ENCODE measurements around the gene DARS2.
"Not testable (repeated sequence)": the region's sequence is repeated elsewhere in the genome, so short reads cannot be mapped to it uniquely, and the experiment has no call there.

Gene DARS2

DNA sequence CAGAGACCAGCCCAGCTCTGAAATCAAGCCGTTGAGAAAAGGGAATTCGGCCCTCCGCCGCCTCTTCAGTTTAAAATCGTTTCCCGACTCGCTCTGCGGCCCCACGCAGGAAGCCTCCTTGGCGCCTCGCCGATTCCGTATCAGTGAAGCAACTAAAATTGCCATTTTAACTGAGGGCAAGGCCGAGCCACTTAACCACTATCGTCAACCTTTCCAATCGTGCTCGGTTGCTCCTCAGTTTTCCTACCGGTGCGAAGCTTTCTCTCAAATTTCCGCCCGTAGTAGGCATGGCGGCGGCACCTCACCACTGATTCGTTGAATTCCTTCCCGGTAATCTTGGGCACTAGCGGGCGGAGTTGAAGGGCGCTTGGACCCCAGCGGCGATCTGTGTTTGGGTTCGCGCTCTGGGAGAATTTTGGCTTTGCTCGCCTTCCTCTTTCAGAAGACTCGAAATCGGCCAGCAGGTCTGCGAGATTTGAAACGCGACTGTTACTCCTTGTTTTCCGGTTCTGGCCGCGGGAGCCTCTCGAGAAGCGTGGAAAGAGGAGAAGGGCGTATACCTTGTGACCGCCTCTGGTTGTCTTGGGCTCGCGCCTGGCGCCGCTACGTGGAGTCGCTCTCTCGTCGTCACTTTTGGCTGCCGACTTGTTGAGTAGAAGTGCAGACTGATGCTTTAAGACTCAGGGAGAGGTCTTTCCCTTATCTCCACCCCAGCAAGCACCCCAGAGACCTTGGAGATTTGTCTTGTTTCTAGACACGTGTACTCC, at the start of gene DARS2, which contains the start of gene CENPL:
TSS of gene DARS2 (plus strand) at position 359 of the 767 bp plus-strand sequence. CDS start 557 bp downstream, outside the sequence.
TSS of gene CENPL (minus strand) at position 569 of the 767 bp plus-strand sequence. CDS start 13,584 bp downstream, outside the sequence.
- H3K27ac ChIP-seq (ENCODE audit: low read length) = peak within 1 kb of the TSS; percentile 91
- H3K4me1 ChIP-seq (ENCODE audit: control insufficient read depth, insufficient read depth, low read length) = peaks cover 7% of the 10 kb centered on the region
- H3K4me3 ChIP-seq (ENCODE audit: low read length in 2 of 2) = peak within 1 kb of the TSS; percentile 89 to 95
- no peaks in the 10 kb centered on the region for H3K27me3 ChIP-seq (ENCODE audit: control insufficient read depth in 1 of 2, insufficient read depth in 2 of 2, low read length in 2 of 2)
- H3K9me3 ChIP-seq (ENCODE audit: control insufficient read depth in 2 of 2, low read length in 2 of 2) = no peaks in the 10 kb centered on the region
- H3K9ac ChIP-seq (ENCODE audit: low read length in 2 of 2) = peak within 1 kb of the TSS; percentile 82 to 96
- H3K36me3 ChIP-seq (ENCODE audit: control insufficient read depth in 2 of 2, insufficient read depth in 2 of 2, low read length in 2 of 2) = no peaks in the 10 kb centered on the region

DNA sequence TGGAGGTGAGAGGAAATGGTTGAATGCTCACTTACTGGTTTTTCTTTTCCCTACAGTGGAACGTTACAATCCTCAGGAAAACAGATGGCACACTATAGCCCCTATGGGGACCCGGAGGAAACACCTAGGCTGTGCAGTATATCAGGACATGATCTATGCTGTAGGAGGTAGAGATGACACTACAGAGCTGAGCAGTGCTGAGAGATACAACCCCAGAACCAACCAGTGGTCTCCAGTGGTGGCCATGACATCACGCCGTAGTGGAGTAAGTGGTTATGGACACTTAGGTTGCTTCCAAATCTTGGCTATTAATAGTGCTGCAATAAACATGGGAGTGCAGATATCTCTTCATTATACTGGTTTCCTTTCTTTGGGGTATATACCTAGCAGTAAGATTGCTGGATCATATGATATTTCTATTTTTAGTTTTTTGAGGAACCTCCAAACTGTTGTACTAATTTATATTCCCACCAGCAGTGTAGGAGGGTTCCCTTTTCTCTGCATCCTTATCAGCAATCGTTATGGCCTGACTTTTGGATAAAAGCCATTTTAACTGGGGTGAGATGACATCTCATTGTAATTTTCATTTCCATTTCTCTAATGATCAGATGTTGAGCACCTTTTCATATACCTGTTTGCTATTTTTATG, 48.8 kb upstream of the DARS2 start:
- H3K27me3 ChIP-seq (ENCODE audit: control insufficient read depth in 1 of 2, insufficient read depth in 2 of 2, low read length in 2 of 2) = no peaks in the 10 kb centered on the region
- no peak overlapping the region for H3K4me3 ChIP-seq (ENCODE audit: low read length in 2 of 2)
- H3K27ac ChIP-seq (ENCODE audit: low read length) = no peak overlapping the region
- H3K9ac ChIP-seq (ENCODE audit: low read length in 2 of 2) = no peak overlapping the region
- no peaks in the 10 kb centered on the region for H3K9me3 ChIP-seq (ENCODE audit: control insufficient read depth in 2 of 2, low read length in 2 of 2)
- H3K36me3 ChIP-seq (ENCODE audit: control insufficient read depth in 2 of 2, insufficient read depth in 2 of 2, low read length in 2 of 2) = peaks cover 18 to 25% of the 10 kb centered on the region in 2 donors
- no peaks in the 10 kb centered on the region for H3K4me1 ChIP-seq (ENCODE audit: control insufficient read depth, insufficient read depth, low read length)

GRCh38 chr1:173779936-173780335, 44.5 kb upstream of the DARS2 start:
- H3K4me1 ChIP-seq (ENCODE audit: control insufficient read depth, insufficient read depth, low read length) = no peaks in the 10 kb centered on the region
- no peaks in the 10 kb centered on the region for H3K27me3 ChIP-seq (ENCODE audit: control insufficient read depth in 1 of 2, insufficient read depth in 2 of 2, low read length in 2 of 2)
- H3K9me3 ChIP-seq (ENCODE audit: control insufficient read depth in 2 of 2, low read length in 2 of 2) = no peaks in the 10 kb centered on the region
- H3K36me3 ChIP-seq (ENCODE audit: control insufficient read depth in 2 of 2, insufficient read depth in 2 of 2, low read length in 2 of 2) = peaks cover 33 to 51% of the 10 kb centered on the region in 2 donors
- H3K27ac ChIP-seq (ENCODE audit: low read length) = no peak overlapping the region
- H3K9ac ChIP-seq (ENCODE audit: low read length in 2 of 2) = no peak overlapping the region
- no peak overlapping the region for H3K4me3 ChIP-seq (ENCODE audit: low read length in 2 of 2)

DNA sequence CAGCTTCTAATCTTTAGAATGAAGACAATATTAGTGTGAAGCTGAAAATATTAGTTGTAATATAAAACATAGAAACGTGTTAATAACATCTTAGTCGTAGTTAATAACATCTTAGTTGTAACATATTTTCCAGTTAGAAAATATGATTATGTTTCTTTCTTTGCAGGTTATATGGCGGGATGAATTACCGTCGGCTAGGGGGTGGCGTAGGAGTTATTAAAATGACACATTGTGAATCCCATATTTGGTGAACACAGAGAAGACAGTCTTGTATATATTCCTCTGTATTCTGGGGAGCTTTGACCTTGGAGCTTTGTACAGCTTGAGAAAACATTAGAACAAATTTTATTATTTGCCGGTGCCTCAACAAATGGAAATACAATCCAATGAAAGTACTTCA, 39.5 kb upstream of the DARS2 start:
- Histone ChIP-seq H3K4me3 (ENCODE audit: low read length in 2 of 2) (no peak overlapping the region), H3K9ac (ENCODE audit: low read length in 2 of 2) (no peak overlapping the region), H3K27ac (ENCODE audit: low read length) (no peak overlapping the region), H3K36me3 (ENCODE audit: control insufficient read depth in 2 of 2, insufficient read depth in 2 of 2, low read length in 2 of 2) (peaks cover 22 to 44% of the 10 kb centered on the region in 2 donors), H3K9me3 (ENCODE audit: control insufficient read depth in 2 of 2, low read length in 2 of 2) (no peaks in the 10 kb centered on the region), H3K4me1 (ENCODE audit: control insufficient read depth, insufficient read depth, low read length) (no peaks in the 10 kb centered on the region), H3K27me3 (ENCODE audit: control insufficient read depth in 1 of 2, insufficient read depth in 2 of 2, low read length in 2 of 2) (no peaks in the 10 kb centered on the region)

DNA sequence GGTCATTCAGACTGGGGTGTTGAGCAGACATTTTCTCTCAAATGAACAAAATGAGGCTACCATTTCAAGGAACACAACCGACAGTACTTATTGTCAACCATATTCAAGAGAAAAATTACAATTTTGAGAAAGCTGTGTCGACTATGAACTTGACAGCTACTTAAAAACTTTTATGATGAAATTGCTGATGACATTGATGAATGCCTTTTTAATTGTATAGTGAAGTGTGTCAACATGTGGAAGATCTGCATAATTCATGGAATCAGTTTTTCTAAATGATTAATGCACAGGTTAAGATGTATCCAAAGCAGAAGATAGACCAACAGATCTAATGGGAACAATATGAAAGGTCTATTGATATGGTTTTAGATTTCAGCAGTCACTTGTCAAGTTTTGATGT, 34.6 kb upstream of the DARS2 start:
- H3K27ac ChIP-seq (ENCODE audit: low read length) = no peak overlapping the region
- no peaks in the 10 kb centered on the region for H3K27me3 ChIP-seq (ENCODE audit: control insufficient read depth in 1 of 2, insufficient read depth in 2 of 2, low read length in 2 of 2)
- H3K4me3 ChIP-seq (ENCODE audit: low read length in 2 of 2) = no peak overlapping the region
- H3K4me1 ChIP-seq (ENCODE audit: control insufficient read depth, insufficient read depth, low read length) = no peaks in the 10 kb centered on the region
- no peak overlapping the region for H3K9ac ChIP-seq (ENCODE audit: low read length in 2 of 2)
- H3K9me3 ChIP-seq (ENCODE audit: control insufficient read depth in 2 of 2, low read length in 2 of 2) = no peaks in the 10 kb centered on the region
- peaks cover 2 to 15% of the 10 kb centered on the region in 2 donors for H3K36me3 ChIP-seq (ENCODE audit: control insufficient read depth in 2 of 2, insufficient read depth in 2 of 2, low read length in 2 of 2)

GRCh38 chr1:173798078-173798477, 26.4 kb upstream of the DARS2 start:
- H3K27ac ChIP-seq (ENCODE audit: low read length) = no peak overlapping the region
- H3K27me3 ChIP-seq (ENCODE audit: control insufficient read depth in 1 of 2, insufficient read depth in 2 of 2, low read length in 2 of 2) = no peaks in the 10 kb centered on the region
- no peaks in the 10 kb centered on the region for H3K9me3 ChIP-seq (ENCODE audit: control insufficient read depth in 2 of 2, low read length in 2 of 2)
- no peak overlapping the region for H3K9ac ChIP-seq (ENCODE audit: low read length in 2 of 2)
- H3K4me1 ChIP-seq (ENCODE audit: control insufficient read depth, insufficient read depth, low read length) = no peaks in the 10 kb centered on the region
- no peaks in the 10 kb centered on the region for H3K36me3 ChIP-seq (ENCODE audit: control insufficient read depth in 2 of 2, insufficient read depth in 2 of 2, low read length in 2 of 2)
- no peak overlapping the region for H3K4me3 ChIP-seq (ENCODE audit: low read length in 2 of 2)

GRCh38 chr1:173799995-173800394, 24.5 kb upstream of the DARS2 start:
- not testable (repeated sequence) for H3K27ac ChIP-seq (ENCODE audit: low read length); H3K4me3 ChIP-seq (ENCODE audit: low read length in 2 of 2); H3K9me3 ChIP-seq (ENCODE audit: control insufficient read depth in 2 of 2, low read length in 2 of 2); H3K36me3 ChIP-seq (ENCODE audit: control insufficient read depth in 2 of 2, insufficient read depth in 2 of 2, low read length in 2 of 2); H3K9ac ChIP-seq (ENCODE audit: low read length in 2 of 2); H3K4me1 ChIP-seq (ENCODE audit: control insufficient read depth, insufficient read depth, low read length); H3K27me3 ChIP-seq (ENCODE audit: control insufficient read depth in 1 of 2, insufficient read depth in 2 of 2, low read length in 2 of 2)

- no peak overlapping the region for H3K9ac ChIP-seq (ENCODE audit: low read length in 2 of 2)
- H3K4me3 ChIP-seq (ENCODE audit: low read length in 2 of 2) = no peak overlapping the region
- no peak overlapping the region for H3K27ac ChIP-seq (ENCODE audit: low read length)
- H3K4me1 ChIP-seq (ENCODE audit: control insufficient read depth, insufficient read depth, low read length) = no peaks in the 10 kb centered on the region
- H3K9me3 ChIP-seq (ENCODE audit: control insufficient read depth in 2 of 2, low read length in 2 of 2) = no peaks in the 10 kb centered on the region
- no peaks in the 10 kb centered on the region for H3K36me3 ChIP-seq (ENCODE audit: control insufficient read depth in 2 of 2, insufficient read depth in 2 of 2, low read length in 2 of 2)
- no peaks in the 10 kb centered on the region for H3K27me3 ChIP-seq (ENCODE audit: control insufficient read depth in 1 of 2, insufficient read depth in 2 of 2, low read length in 2 of 2)
Measured at GRCh38 chr1:173802961-173803360, 21.5 kb upstream of the DARS2 start.

DNA sequence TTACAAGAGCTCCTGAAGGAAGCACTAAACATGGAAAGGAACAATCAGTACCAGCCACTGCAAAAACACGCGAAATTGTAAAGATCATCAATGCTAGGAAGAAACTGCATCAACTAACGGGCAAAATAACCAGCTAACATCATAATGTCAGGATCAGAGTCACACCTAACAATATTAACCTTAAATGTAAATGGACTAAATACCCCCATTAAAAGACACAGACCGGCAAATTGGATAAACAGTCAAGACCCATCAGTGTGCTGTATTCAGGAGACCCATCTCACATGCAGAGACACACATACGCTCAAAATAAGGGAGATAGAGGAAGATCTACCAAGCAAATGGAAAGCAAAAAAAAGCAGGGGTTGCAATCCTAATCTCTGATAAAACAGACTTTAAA, 10.8 kb upstream of the DARS2 start:
- H3K27me3 ChIP-seq (ENCODE audit: control insufficient read depth in 1 of 2, insufficient read depth in 2 of 2, low read length in 2 of 2); H3K4me1 ChIP-seq (ENCODE audit: control insufficient read depth, insufficient read depth, low read length); H3K27ac ChIP-seq (ENCODE audit: low read length); H3K36me3 ChIP-seq (ENCODE audit: control insufficient read depth in 2 of 2, insufficient read depth in 2 of 2, low read length in 2 of 2); H3K9me3 ChIP-seq (ENCODE audit: control insufficient read depth in 2 of 2, low read length in 2 of 2); H3K9ac ChIP-seq (ENCODE audit: low read length in 2 of 2); H3K4me3 ChIP-seq (ENCODE audit: low read length in 2 of 2): not testable (repeated sequence)

GRCh38 chr1:173818459-173818858, 6.0 kb upstream of the DARS2 start:
- no peak overlapping the region for H3K4me3 ChIP-seq (ENCODE audit: low read length in 2 of 2)
- H3K9me3 ChIP-seq (ENCODE audit: control insufficient read depth in 2 of 2, low read length in 2 of 2) = no peaks in the 10 kb centered on the region
- no peak overlapping the region for H3K27ac ChIP-seq (ENCODE audit: low read length)
- H3K4me1 ChIP-seq (ENCODE audit: control insufficient read depth, insufficient read depth, low read length) = peaks cover 4% of the 10 kb centered on the region
- no peak overlapping the region for H3K9ac ChIP-seq (ENCODE audit: low read length in 2 of 2)
- no peaks in the 10 kb centered on the region for H3K27me3 ChIP-seq (ENCODE audit: control insufficient read depth in 1 of 2, insufficient read depth in 2 of 2, low read length in 2 of 2)
- peaks cover 0 to 2% of the 10 kb centered on the region in 2 donors for H3K36me3 ChIP-seq (ENCODE audit: control insufficient read depth in 2 of 2, insufficient read depth in 2 of 2, low read length in 2 of 2)

DNA sequence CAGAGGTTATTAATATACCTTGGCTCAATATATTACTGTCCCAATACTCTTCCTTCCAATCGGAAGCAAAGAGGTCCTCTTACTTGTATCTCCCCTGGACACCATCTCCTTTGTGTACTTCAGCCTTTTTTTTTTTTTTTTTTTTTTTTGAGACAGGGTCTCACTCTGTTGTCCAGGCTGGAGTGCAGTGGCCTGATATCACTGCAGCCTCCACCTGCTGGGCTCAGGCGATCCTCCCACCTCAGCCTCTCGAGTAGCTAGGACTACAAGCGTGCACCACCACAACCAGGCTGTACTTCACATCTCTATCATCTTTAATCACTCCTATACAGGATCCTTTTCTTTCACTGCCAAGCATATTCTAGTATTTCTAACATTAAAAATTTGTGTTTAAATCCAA, 2.8 kb upstream of the DARS2 start:
- Histone ChIP-seq H3K9ac (ENCODE audit: low read length in 2 of 2) (no peak overlapping the region), H3K36me3 (ENCODE audit: control insufficient read depth in 2 of 2, insufficient read depth in 2 of 2, low read length in 2 of 2) (peaks cover 0 to 2% of the 10 kb centered on the region in 2 donors), H3K27ac (ENCODE audit: low read length) (no peak overlapping the region), H3K4me3 (ENCODE audit: low read length in 2 of 2) (no peak overlapping the region), H3K9me3 (ENCODE audit: control insufficient read depth in 2 of 2, low read length in 2 of 2) (no peaks in the 10 kb centered on the region), H3K27me3 (ENCODE audit: control insufficient read depth in 1 of 2, insufficient read depth in 2 of 2, low read length in 2 of 2) (no peaks in the 10 kb centered on the region), H3K4me1 (ENCODE audit: control insufficient read depth, insufficient read depth, low read length) (peaks cover 7% of the 10 kb centered on the region)
